Measurements from ENCODE around the gene REPS2.
"Not testable (repeated sequence)": the region's sequence is repeated elsewhere in the genome, so short reads cannot be mapped to it uniquely, and the experiment has no call there.

Gene REPS2

GRCh38 chrX:16966752-16967448 lies 20.4 kb downstream of the REPS2 start:
- no peaks in the 10 kb centered on the region for H3K79me2 ChIP-seq (ENCODE audit: low read length)
- no peaks in the 10 kb centered on the region for H4K20me1 ChIP-seq (ENCODE audit: insufficient read depth, low read length)
- H3K27ac ChIP-seq (ENCODE audit: low read length) = no peak overlapping the region
- DNase-seq = no peak
- H3K27me3 ChIP-seq (replicated peaks; ENCODE audit: insufficient read depth, low read length) = no peaks in the 10 kb centered on the region
- no peak overlapping the region for H3K4me2 ChIP-seq (ENCODE audit: low read depth, low read length)
- no peaks in the 10 kb centered on the region for H3K9me2 ChIP-seq (replicated peaks; ENCODE audit: insufficient read depth, low read length)
- no peaks in the 10 kb centered on the region for H3K9me3 ChIP-seq (replicated peaks; ENCODE audit: insufficient read depth, low read length)
- no peak overlapping the region for H2AFZ ChIP-seq (ENCODE audit: low read length)
- H3F3A ChIP-seq (ENCODE audit: insufficient read depth, low read length) = no peaks in the 10 kb centered on the region
- TF ChIP-seq EZH2 (optimal IDR thresholded peaks at IDR 0.05; ENCODE audit: low read depth, low read length) (no peak), CTCF (IDR thresholded peaks at IDR 0.05; ENCODE audit: low read length) (no peak), EZH2phosphoT487 (IDR thresholded peaks at IDR 0.05; ENCODE audit: low read length) (no peak)
- no peaks in the 10 kb centered on the region for H3K36me3 ChIP-seq (replicated peaks; ENCODE audit: insufficient read depth, low read length)
- peaks cover 14% of the 10 kb centered on the region; the same call in 1 of the 2 replicates for H3K4me1 ChIP-seq (ENCODE audit: low read length)
- H3K4me3 ChIP-seq (ENCODE audit: low read length) = no peak overlapping the region
- no peak overlapping the region for H3K9ac ChIP-seq (ENCODE audit: low read length)

- H3K9ac ChIP-seq (ENCODE audit: low read length); H3K27me3 ChIP-seq (replicated peaks; ENCODE audit: insufficient read depth, low read length); H3K9me2 ChIP-seq (replicated peaks; ENCODE audit: insufficient read depth, low read length); H3K36me3 ChIP-seq (replicated peaks; ENCODE audit: insufficient read depth, low read length); H3F3A ChIP-seq (ENCODE audit: insufficient read depth, low read length); DNase-seq; H3K9me3 ChIP-seq (replicated peaks; ENCODE audit: insufficient read depth, low read length); H2AFZ ChIP-seq (ENCODE audit: low read length); H3K4me2 ChIP-seq (ENCODE audit: low read depth, low read length); H3K27ac ChIP-seq (ENCODE audit: low read length); H3K4me3 ChIP-seq (ENCODE audit: low read length); H4K20me1 ChIP-seq (ENCODE audit: insufficient read depth, low read length); H3K79me2 ChIP-seq (ENCODE audit: low read length): not testable (repeated sequence)
- peaks cover 21% of the 10 kb centered on the region; the same call in 1 of the 2 replicates for H3K4me1 ChIP-seq (ENCODE audit: low read length)
Observed at GRCh38 chrX:16968753-16969152, 22.3 kb downstream of the REPS2 start.

GRCh38 chrX:16970977-16971376 lies 24.5 kb downstream of the REPS2 start:
- Histone ChIP-seq H3K9ac (ENCODE audit: low read length) (no peak overlapping the region), H3K9me2 (replicated peaks; ENCODE audit: insufficient read depth, low read length) (no peaks in the 10 kb centered on the region), H4K20me1 (ENCODE audit: insufficient read depth, low read length) (no peaks in the 10 kb centered on the region), H3K27ac (ENCODE audit: low read length) (no peak overlapping the region), H3K36me3 (replicated peaks; ENCODE audit: insufficient read depth, low read length) (no peaks in the 10 kb centered on the region), H3K27me3 (replicated peaks; ENCODE audit: insufficient read depth, low read length) (peaks cover 5% of the 10 kb centered on the region), H3K9me3 (replicated peaks; ENCODE audit: insufficient read depth, low read length) (no peaks in the 10 kb centered on the region), H3K79me2 (ENCODE audit: low read length) (no peaks in the 10 kb centered on the region), H3K4me1 (ENCODE audit: low read length) (peaks cover 28% of the 10 kb centered on the region; the same call in 1 of the 2 replicates), H3F3A (ENCODE audit: insufficient read depth, low read length) (no peaks in the 10 kb centered on the region), H2AFZ (ENCODE audit: low read length) (no peak overlapping the region), H3K4me2 (ENCODE audit: low read depth, low read length) (no peak overlapping the region), H3K4me3 (ENCODE audit: low read length) (no peak overlapping the region)
- no peak for DNase-seq
- TF ChIP-seq EZH2phosphoT487 (IDR thresholded peaks at IDR 0.05; ENCODE audit: low read length) (no peak), EZH2 (optimal IDR thresholded peaks at IDR 0.05; ENCODE audit: low read depth, low read length) (no peak), CTCF (IDR thresholded peaks at IDR 0.05; ENCODE audit: low read length) (no peak)

- H3K36me3 ChIP-seq (replicated peaks; ENCODE audit: insufficient read depth, low read length) = no peaks in the 10 kb centered on the region
- H3K27me3 ChIP-seq (replicated peaks; ENCODE audit: insufficient read depth, low read length) = peaks cover 5% of the 10 kb centered on the region
- no peak overlapping the region for H2AFZ ChIP-seq (ENCODE audit: low read length)
- H3K9me3 ChIP-seq (replicated peaks; ENCODE audit: insufficient read depth, low read length) = no peaks in the 10 kb centered on the region
- TF ChIP-seq EZH2 (optimal IDR thresholded peaks at IDR 0.05; ENCODE audit: low read depth, low read length) (no peak), CTCF (IDR thresholded peaks at IDR 0.05; ENCODE audit: low read length) (no peak), EZH2phosphoT487 (IDR thresholded peaks at IDR 0.05; ENCODE audit: low read length) (no peak)
- no peaks in the 10 kb centered on the region for H3F3A ChIP-seq (ENCODE audit: insufficient read depth, low read length)
- H3K9me2 ChIP-seq (replicated peaks; ENCODE audit: insufficient read depth, low read length) = no peaks in the 10 kb centered on the region
- no peaks in the 10 kb centered on the region for H3K79me2 ChIP-seq (ENCODE audit: low read length)
- peaks cover 28% of the 10 kb centered on the region; the same call in 1 of the 2 replicates for H3K4me1 ChIP-seq (ENCODE audit: low read length)
- no peak overlapping the region for H3K9ac ChIP-seq (ENCODE audit: low read length)
- DNase-seq = no peak
- H3K4me2 ChIP-seq (ENCODE audit: low read depth, low read length) = peak overlapping the region; percentile 49
- peak overlapping the region; percentile 25; the same call in 1 of the 2 replicates for H3K27ac ChIP-seq (ENCODE audit: low read length)
- no peak overlapping the region for H3K4me3 ChIP-seq (ENCODE audit: low read length)
- H4K20me1 ChIP-seq (ENCODE audit: insufficient read depth, low read length) = no peaks in the 10 kb centered on the region
Observed at GRCh38 chrX:16971694-16972093, 25.2 kb downstream of the REPS2 start.
